HEK293 (cell line): ENCODE measurements around the gene PSMC3.

Experiments used
- CTCF ChIA-PET: fragments of 350-600 bp; formaldehyde crosslinking; extraction: SDS; loops from one replicate; lab custom pipeline; 2021; ENCODE audit warnings: antibody characterized with exemption; lab: Yijun Ruan, JAX
- POLR2A ChIA-PET: fragments of 300-600 bp; formaldehyde crosslinking; extraction: SDS; loops from one replicate; lab custom pipeline; 2020; ENCODE audit warnings: antibody characterized with exemption, inconsistent platforms; lab: Yijun Ruan, JAX
- H3K27ac ChIP-seq: fragments of 200-500 bp; sonication (Bioruptor generic); 2 replicates; pipeline ENCODE4 v1.5.1; 2014; ENCODE audit warnings: low read depth, low read length, control low read depth, inconsistent platforms; ENCODE audit errors: extremely low read depth
- H3K36me3 ChIP-seq, 2 experiments: fragments of 200-500 bp in 1 of 2; sonication (Bioruptor generic) in 1 of 2; 1 replicate in 1 of 2; 2 replicates in 1 of 2; pipeline ENCODE4 v1.5.1; 2014 to 2017; ENCODE audit warnings: inconsistent platforms in 2 of 2, low read length in 2 of 2; ENCODE audit not compliant: control insufficient read depth in 2 of 2, insufficient read depth in 1 of 2
- H3K4me1 ChIP-seq: fragments of 200-500 bp; sonication (Bioruptor generic); 2 replicates; pipeline ENCODE4 v1.5.1; 2014; ENCODE audit warnings: mild to moderate bottlenecking, low read length, inconsistent platforms; ENCODE audit not compliant: control insufficient read depth, insufficient read depth
- H3K4me3 ChIP-seq: 2 replicates; pipeline ENCODE4 v1.5.1; 2011; ENCODE audit warnings: low read depth, mild to moderate bottlenecking, control low read depth, low read length, moderate library complexity
- H3K9me3 ChIP-seq: fragments of 200-500 bp; sonication (Bioruptor generic); 2 replicates; pipeline ENCODE4 v1.5.1; 2014; ENCODE audit warnings: low read depth, low read length, inconsistent platforms; ENCODE audit not compliant: control insufficient read depth, insufficient read depth
- IKZF3 ChIP-seq: fragments of 450-650 bp; IDR thresholded peaks from 2 replicates; pipeline ENCODE4 v1.5.0; 2018; ENCODE audit warnings: missing biosample characterization, mild to moderate bottlenecking, missing genetic modification characterization, moderate library complexity
- KLF16 ChIP-seq: fragments of 450-650 bp; formaldehyde crosslinking; IDR thresholded peaks from 2 replicates; pipeline ENCODE4 v1.5.1; 2017; ENCODE audit warnings: missing biosample characterization, missing genetic modification characterization
- KLF9 ChIP-seq: fragments of 450-650 bp; formaldehyde crosslinking; IDR thresholded peaks from 2 replicates; pipeline ENCODE4 v1.5.1; 2016; ENCODE audit warnings: missing biosample characterization, missing genetic modification characterization, low read depth
- MYNN ChIP-seq: fragments of 450-650 bp; formaldehyde crosslinking; IDR thresholded peaks from 2 replicates; pipeline ENCODE4 v1.5.1; 2016; ENCODE audit warnings: missing biosample characterization, missing genetic modification characterization, borderline replicate concordance
- OVOL3 ChIP-seq: fragments of 450-650 bp; formaldehyde crosslinking; IDR thresholded peaks from 2 replicates; pipeline ENCODE4 v1.5.1; 2016; ENCODE audit warnings: missing biosample characterization, missing genetic modification characterization
- TCF7L2 ChIP-seq: IDR thresholded peaks from 2 replicates; pipeline ENCODE4 v1.6.1; 2011; ENCODE audit warnings: low read depth, mild to moderate bottlenecking, inconsistent platforms, low read length, moderate library complexity, borderline replicate concordance
- ZBTB10 ChIP-seq: fragments of 450-650 bp; formaldehyde crosslinking; IDR thresholded peaks from 2 replicates; pipeline ENCODE4 v1.5.1; 2016; ENCODE audit warnings: missing biosample characterization, missing genetic modification characterization
- ZNF138 ChIP-seq: fragments of 450-650 bp; formaldehyde crosslinking; IDR thresholded peaks from 2 replicates; pipeline ENCODE4 v1.5.1; 2016; ENCODE audit warnings: missing biosample characterization, missing genetic modification characterization, borderline replicate concordance
- ZNF24 ChIP-seq: fragments of 450-650 bp; formaldehyde crosslinking; IDR thresholded peaks from 2 replicates; pipeline ENCODE4 v1.5.1; 2016; ENCODE audit warnings: missing biosample characterization, missing genetic modification characterization
- ZNF335 ChIP-seq: fragments of 450-650 bp; formaldehyde crosslinking; conservative IDR thresholded peaks from 2 replicates; pipeline ENCODE4 v1.5.1; 2016; ENCODE audit warnings: missing biosample characterization, missing genetic modification characterization
- ZNF341 ChIP-seq: fragments of 450-650 bp; formaldehyde crosslinking; IDR thresholded peaks from 2 replicates; pipeline ENCODE4; 2016; ENCODE audit warnings: low read depth, missing biosample characterization, missing genetic modification characterization
- ZNF473 ChIP-seq: fragments of 450-650 bp; formaldehyde crosslinking; IDR thresholded peaks from 2 replicates; pipeline ENCODE4 v1.5.1; 2017; ENCODE audit warnings: missing biosample characterization, missing genetic modification characterization
- ZNF48 ChIP-seq: fragments of 450-650 bp; formaldehyde crosslinking; IDR thresholded peaks from 2 replicates; pipeline ENCODE4 v1.5.1; 2016; ENCODE audit warnings: missing biosample characterization, missing genetic modification characterization
- ZSCAN16 ChIP-seq: fragments of 450-650 bp; formaldehyde crosslinking; IDR thresholded peaks from 2 replicates; pipeline ENCODE4 v1.5.1; 2016; ENCODE audit warnings: missing biosample characterization, missing genetic modification characterization
- TF ChIP-seq, protein P1 (sequence below): fragments of 450-650 bp; formaldehyde crosslinking; IDR thresholded peaks from 2 replicates; pipeline ENCODE4 v1.5.1; 2016; ENCODE audit warnings: missing biosample characterization, missing genetic modification characterization
- TF ChIP-seq, protein P2 (sequence below): fragments of 450-650 bp; IDR thresholded peaks from 2 replicates; pipeline ENCODE4 v1.5.1; 2018; ENCODE audit warnings: missing biosample characterization, mild to moderate bottlenecking, missing genetic modification characterization
- TF ChIP-seq, protein P3 (sequence below): fragments of 450-650 bp; formaldehyde crosslinking; IDR thresholded peaks from 2 replicates; pipeline ENCODE4 v1.5.1; 2017; ENCODE audit warnings: missing biosample characterization, missing genetic modification characterization
- TF ChIP-seq, protein P4 (sequence below): fragments of 450-650 bp; formaldehyde crosslinking; IDR thresholded peaks from 2 replicates; pipeline ENCODE4 v1.5.1; 2016; ENCODE audit warnings: missing biosample characterization, missing genetic modification characterization

PSMC3 gene

DNA sequence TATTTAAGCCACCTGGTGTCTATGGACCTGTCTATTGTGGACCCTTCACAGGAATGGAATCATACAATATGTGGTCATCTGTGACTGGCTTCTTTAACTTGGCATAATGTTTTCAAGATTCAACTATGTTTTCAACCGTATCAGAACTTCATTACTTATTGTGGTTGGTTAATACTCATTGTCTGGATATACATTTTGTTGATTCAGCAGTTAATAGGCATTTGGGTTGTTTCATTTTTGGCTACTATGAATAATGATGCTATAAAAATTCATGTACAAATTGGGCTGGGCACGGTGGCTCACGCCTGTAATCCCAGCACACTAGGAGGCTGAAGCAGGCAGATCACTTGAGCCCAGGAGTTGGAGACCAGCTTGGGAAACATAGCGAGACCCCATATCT is 25.2 kb upstream of the PSMC3 start:
- TF ChIP-seq ZSCAN16 (tag by site-specific recombination) (no peak), MYNN (tag by site-specific recombination) (no peak), ZNF473 (tag by site-specific recombination) (no peak), KLF16 (tag by site-specific recombination) (no peak), ZNF335 (no peak), ZBTB10 (tag by site-specific recombination) (no peak), KLF9 (tag by site-specific recombination) (no peak), ZNF138 (no peak), ZNF48 (tag by site-specific recombination) (no peak), ZNF341 (tag by site-specific recombination) (no peak), IKZF3 (tag by site-specific recombination) (no peak), OVOL3 (tag by site-specific recombination) (no peak), TCF7L2 (no peak), ZNF24 (no peak)
- TF ChIP-seq, protein P1, sequence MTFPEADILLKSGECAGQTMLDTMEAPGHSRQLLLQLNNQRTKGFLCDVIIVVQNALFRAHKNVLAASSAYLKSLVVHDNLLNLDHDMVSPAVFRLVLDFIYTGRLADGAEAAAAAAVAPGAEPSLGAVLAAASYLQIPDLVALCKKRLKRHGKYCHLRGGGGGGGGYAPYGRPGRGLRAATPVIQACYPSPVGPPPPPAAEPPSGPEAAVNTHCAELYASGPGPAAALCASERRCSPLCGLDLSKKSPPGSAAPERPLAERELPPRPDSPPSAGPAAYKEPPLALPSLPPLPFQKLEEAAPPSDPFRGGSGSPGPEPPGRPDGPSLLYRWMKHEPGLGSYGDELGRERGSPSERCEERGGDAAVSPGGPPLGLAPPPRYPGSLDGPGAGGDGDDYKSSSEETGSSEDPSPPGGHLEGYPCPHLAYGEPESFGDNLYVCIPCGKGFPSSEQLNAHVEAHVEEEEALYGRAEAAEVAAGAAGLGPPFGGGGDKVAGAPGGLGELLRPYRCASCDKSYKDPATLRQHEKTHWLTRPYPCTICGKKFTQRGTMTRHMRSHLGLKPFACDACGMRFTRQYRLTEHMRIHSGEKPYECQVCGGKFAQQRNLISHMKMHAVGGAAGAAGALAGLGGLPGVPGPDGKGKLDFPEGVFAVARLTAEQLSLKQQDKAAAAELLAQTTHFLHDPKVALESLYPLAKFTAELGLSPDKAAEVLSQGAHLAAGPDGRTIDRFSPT (tag by site-specific recombination): no peak
- TF ChIP-seq, protein P2, sequence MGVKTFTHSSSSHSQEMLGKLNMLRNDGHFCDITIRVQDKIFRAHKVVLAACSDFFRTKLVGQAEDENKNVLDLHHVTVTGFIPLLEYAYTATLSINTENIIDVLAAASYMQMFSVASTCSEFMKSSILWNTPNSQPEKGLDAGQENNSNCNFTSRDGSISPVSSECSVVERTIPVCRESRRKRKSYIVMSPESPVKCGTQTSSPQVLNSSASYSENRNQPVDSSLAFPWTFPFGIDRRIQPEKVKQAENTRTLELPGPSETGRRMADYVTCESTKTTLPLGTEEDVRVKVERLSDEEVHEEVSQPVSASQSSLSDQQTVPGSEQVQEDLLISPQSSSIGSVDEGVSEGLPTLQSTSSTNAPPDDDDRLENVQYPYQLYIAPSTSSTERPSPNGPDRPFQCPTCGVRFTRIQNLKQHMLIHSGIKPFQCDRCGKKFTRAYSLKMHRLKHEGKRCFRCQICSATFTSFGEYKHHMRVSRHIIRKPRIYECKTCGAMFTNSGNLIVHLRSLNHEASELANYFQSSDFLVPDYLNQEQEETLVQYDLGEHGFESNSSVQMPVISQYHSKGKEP (tag by site-specific recombination): no peak
- TF ChIP-seq, protein P3, sequence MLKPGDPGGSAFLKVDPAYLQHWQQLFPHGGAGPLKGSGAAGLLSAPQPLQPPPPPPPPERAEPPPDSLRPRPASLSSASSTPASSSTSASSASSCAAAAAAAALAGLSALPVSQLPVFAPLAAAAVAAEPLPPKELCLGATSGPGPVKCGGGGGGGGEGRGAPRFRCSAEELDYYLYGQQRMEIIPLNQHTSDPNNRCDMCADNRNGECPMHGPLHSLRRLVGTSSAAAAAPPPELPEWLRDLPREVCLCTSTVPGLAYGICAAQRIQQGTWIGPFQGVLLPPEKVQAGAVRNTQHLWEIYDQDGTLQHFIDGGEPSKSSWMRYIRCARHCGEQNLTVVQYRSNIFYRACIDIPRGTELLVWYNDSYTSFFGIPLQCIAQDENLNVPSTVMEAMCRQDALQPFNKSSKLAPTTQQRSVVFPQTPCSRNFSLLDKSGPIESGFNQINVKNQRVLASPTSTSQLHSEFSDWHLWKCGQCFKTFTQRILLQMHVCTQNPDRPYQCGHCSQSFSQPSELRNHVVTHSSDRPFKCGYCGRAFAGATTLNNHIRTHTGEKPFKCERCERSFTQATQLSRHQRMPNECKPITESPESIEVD (tag by site-specific recombination): no peak
- TF ChIP-seq, protein P4, sequence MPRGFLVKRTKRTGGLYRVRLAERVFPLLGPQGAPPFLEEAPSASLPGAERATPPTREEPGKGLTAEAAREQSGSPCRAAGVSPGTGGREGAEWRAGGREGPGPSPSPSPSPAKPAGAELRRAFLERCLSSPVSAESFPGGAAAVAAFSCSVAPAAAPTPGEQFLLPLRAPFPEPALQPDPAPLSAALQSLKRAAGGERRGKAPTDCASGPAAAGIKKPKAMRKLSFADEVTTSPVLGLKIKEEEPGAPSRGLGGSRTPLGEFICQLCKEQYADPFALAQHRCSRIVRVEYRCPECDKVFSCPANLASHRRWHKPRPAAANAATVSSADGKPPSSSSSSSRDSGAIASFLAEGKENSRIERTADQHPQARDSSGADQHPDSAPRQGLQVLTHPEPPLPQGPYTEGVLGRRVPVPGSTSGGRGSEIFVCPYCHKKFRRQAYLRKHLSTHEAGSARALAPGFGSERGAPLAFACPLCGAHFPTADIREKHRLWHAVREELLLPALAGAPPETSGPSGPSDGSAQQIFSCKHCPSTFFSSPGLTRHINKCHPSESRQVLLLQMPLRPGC (tag by site-specific recombination): no peak
- TF ChIP-seq, all 188 proteins: peak for 0
- Histone ChIP-seq H3K4me1 (no peaks in the 10 kb centered on the region), H3K4me3 (no peak overlapping the region), H3K9me3 (no peaks in the 10 kb centered on the region), H3K27ac (no peak overlapping the region), H3K36me3 (no peaks in the 10 kb centered on the region)
- ChIA-PET POLR2A (no interaction called here), CTCF (interaction anchor here (4.5 kb wide), 1 partner anchor 79 kb away, joined by 36 read pairs; no protein-coding TSS in a partner anchor)
